ENCODE measurements around the gene UCK2.

DNA sequence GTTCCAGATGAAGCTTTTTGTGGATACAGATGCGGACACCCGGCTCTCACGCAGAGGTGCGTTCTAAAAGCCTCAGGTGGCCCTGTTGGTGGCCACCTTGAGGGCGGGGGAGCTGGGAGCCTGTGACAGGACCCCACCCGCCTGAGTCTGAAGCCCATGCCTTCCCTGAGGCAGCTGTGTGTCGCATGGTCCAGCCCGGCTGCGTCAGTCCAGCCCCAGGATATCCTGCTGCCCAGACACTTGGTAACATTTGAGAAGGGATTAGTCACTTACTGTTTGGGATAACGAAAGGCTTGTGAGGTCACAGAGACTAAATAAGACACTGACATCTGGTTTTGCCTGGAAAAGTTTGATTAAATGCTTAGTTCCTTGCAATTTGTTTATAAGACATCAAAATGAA is 68.9 kb downstream of the UCK2 start:
- TF ChIP-seq, protein P1, sequence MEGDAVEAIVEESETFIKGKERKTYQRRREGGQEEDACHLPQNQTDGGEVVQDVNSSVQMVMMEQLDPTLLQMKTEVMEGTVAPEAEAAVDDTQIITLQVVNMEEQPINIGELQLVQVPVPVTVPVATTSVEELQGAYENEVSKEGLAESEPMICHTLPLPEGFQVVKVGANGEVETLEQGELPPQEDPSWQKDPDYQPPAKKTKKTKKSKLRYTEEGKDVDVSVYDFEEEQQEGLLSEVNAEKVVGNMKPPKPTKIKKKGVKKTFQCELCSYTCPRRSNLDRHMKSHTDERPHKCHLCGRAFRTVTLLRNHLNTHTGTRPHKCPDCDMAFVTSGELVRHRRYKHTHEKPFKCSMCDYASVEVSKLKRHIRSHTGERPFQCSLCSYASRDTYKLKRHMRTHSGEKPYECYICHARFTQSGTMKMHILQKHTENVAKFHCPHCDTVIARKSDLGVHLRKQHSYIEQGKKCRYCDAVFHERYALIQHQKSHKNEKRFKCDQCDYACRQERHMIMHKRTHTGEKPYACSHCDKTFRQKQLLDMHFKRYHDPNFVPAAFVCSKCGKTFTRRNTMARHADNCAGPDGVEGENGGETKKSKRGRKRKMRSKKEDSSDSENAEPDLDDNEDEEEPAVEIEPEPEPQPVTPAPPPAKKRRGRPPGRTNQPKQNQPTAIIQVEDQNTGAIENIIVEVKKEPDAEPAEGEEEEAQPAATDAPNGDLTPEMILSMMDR (conservative IDR thresholded peaks at IDR 0.05): no peak
- no peak for TF ChIP-seq ZFX (IDR thresholded peaks at IDR 0.05)
